K562 (cell line): ENCODE measurements around the gene NTF4. TPM values are rescaled to one million over a fixed set of nuclear protein-coding genes. Genes with fewer than 3 reads are reported as not detected.

Experiments used
- ATAC-seq: fragments of 200-7000 bp; cut with Tn5 transposase; 3 replicates; pipeline ENCODE4 v1.9.1; 2020; ENCODE audit warnings: moderate library complexity
- BruUV-seq: library from RNA; stranded (reverse); fragments of 400-500 nt; replicated peaks from 2 replicates; lab custom pipeline; 2021; lab: Mats Ljungman, UMichigan
- CTCF ChIA-PET: fragments of 300-600 bp; formaldehyde crosslinking; extraction: SDS; loops from one replicate; lab custom pipeline; 2021; ENCODE audit warnings: low intra/inter-chr PET ratio; lab: Yijun Ruan, JAX
- POLR2A ChIA-PET: fragments of 300-600, 350-650 bp; sonication (Branson Sonifier 250); formaldehyde crosslinking; extraction: SDS; loops from one replicate; lab custom pipeline; 2021; ENCODE audit warnings: antibody characterized with exemption, inconsistent platforms; lab: Yijun Ruan, JAX
- DNase-seq, 4 experiments: peaks; one replicate each; pipeline versions ENCODE4 v3.0.0 to v3.0.0-alpha.2; 2011 to 2018; ENCODE audit warnings: low spot score in 3 of 4, mixed read lengths in 3 of 4; ENCODE audit errors: extremely low read depth in 1 of 4
- FAIRE-seq: peaks from 2 replicates; lab custom pipeline; 2011; peaks lifted over from hg19 to GRCh38; lab: Jason Lieb, UNC
- H2AFZ ChIP-seq: 2 replicates; pipeline ENCODE4 v1.6.0; 2011; ENCODE audit warnings: low read depth, low read length, control low read depth, inconsistent platforms
- H3K27ac ChIP-seq: fragments of 200-600 bp; 3 replicates; pipeline ENCODE4 v1.8.0; 2011; ENCODE audit warnings: low read depth, mild to moderate bottlenecking, control low read depth, inconsistent platforms, low read length, moderate library complexity, mixed read lengths; ENCODE audit errors: extremely low read depth
- H3K27me3 ChIP-seq, 2 experiments: fragments of 300-600 bp in 1 of 2; 2 replicates in 1 of 2; 3 replicates in 1 of 2; pipeline versions ENCODE4 v1.6.0 to v1.8.0; 2011; ENCODE audit warnings: inconsistent platforms in 2 of 2, low read length in 2 of 2, mild to moderate bottlenecking in 1 of 2, mixed read lengths in 1 of 2, moderate library complexity in 1 of 2; ENCODE audit not compliant: control insufficient read depth in 2 of 2, insufficient read depth in 2 of 2
- H3K36me3 ChIP-seq: fragments of 300-600 bp; 3 replicates; pipeline ENCODE4 v1.8.0; 2011; ENCODE audit warnings: mild to moderate bottlenecking, low read length, inconsistent platforms; ENCODE audit not compliant: control insufficient read depth, insufficient read depth
- H3K4me1 ChIP-seq, 2 experiments: fragments of 200-600 bp in 1 of 2; replicated peaks in 1 of 2; 2 replicates in 1 of 2; 3 replicates in 1 of 2; pipeline versions ENCODE4 v1.5.1 to v1.8.0; 2011; ENCODE audit warnings: inconsistent platforms in 2 of 2, low read length in 2 of 2, mild to moderate bottlenecking in 1 of 2, mixed read lengths in 1 of 2, moderate library complexity in 1 of 2; ENCODE audit not compliant: control insufficient read depth in 2 of 2, insufficient read depth in 2 of 2
- H3K4me2 ChIP-seq: 2 replicates; pipeline ENCODE4 v1.6.1; 2011; ENCODE audit warnings: low read length, control low read depth, inconsistent platforms, mixed read lengths; ENCODE audit not compliant: insufficient read depth
- H3K4me3 ChIP-seq: fragments of 200-600 bp; sonication (generic), shearing (Covaris generic); 2 replicates; pipeline ENCODE4 v1.5.1; 2016; ENCODE audit warnings: control low read depth, inconsistent platforms
- H3K79me2 ChIP-seq: fragments of 200-600 bp; 3 replicates; pipeline ENCODE4 v1.8.0; 2011; ENCODE audit warnings: low read length, inconsistent platforms; ENCODE audit not compliant: control insufficient read depth, insufficient read depth
- H3K9ac ChIP-seq, 2 experiments: 2 replicates each; pipeline versions ENCODE4 v1.6.0 to v1.6.1; 2011; ENCODE audit warnings: low read depth in 2 of 2, low read length in 2 of 2, control low read depth in 1 of 2, inconsistent platforms in 1 of 2, mild to moderate bottlenecking in 1 of 2, mixed read lengths in 1 of 2; ENCODE audit not compliant: insufficient read depth in 1 of 2
- H3K9me1 ChIP-seq: one replicate; pipeline ENCODE4 v1.6.0; 2011; ENCODE audit warnings: inconsistent platforms, mild to moderate bottlenecking, low read length, moderate library complexity; ENCODE audit not compliant: control insufficient read depth, insufficient read depth
- H3K9me3 ChIP-seq: replicated peaks from 2 replicates; pipeline ENCODE4 v1.5.1; 2011; ENCODE audit warnings: low read depth, low read length, inconsistent platforms; ENCODE audit not compliant: control insufficient read depth, insufficient read depth
- H4K20me1 ChIP-seq: replicated peaks from 2 replicates; pipeline ENCODE4 v1.6.1; 2011; ENCODE audit warnings: low read length, inconsistent platforms, mixed read lengths; ENCODE audit not compliant: control insufficient read depth, insufficient read depth
- ARID2 ChIP-seq: fragments of 450-650 bp; IDR thresholded peaks from 2 replicates; pipeline ENCODE4 v1.6.1; 2017; ENCODE audit warnings: antibody characterized with exemption, mild to moderate bottlenecking
- FOXP1 ChIP-seq: sonication (generic); formaldehyde crosslinking; IDR thresholded peaks from 2 replicates; pipeline ENCODE4 v1.8.0; 2022; ENCODE audit warnings: mild to moderate bottlenecking, missing genetic modification reagents
- ILF3 ChIP-seq: fragments of 450-650 bp; IDR thresholded peaks from 2 replicates; pipeline ENCODE4 v1.6.1; 2018; ENCODE audit warnings: antibody characterized with exemption, mild to moderate bottlenecking, moderate library complexity, borderline replicate concordance
- MAFG ChIP-seq: fragments of 450-650 bp; conservative IDR thresholded peaks from 2 replicates; pipeline ENCODE4 v1.6.1; 2016; ENCODE audit warnings: missing genetic modification characterization, missing compliant biosample characterization
- MTA2 ChIP-seq: fragments of 450-650 bp; IDR thresholded peaks from 2 replicates; pipeline ENCODE4 v1.6.1; 2016; ENCODE audit warnings: low read depth
- NFYB ChIP-seq: IDR thresholded peaks from 2 replicates; pipeline ENCODE4 v1.6.1; 2011; ENCODE audit warnings: mild to moderate bottlenecking, moderate library complexity; ENCODE audit not compliant: insufficient read length; ENCODE audit errors: extremely low read depth
- POLR2G ChIP-seq: fragments of 200-400 bp; formaldehyde crosslinking; IDR thresholded peaks from 2 replicates; pipeline ENCODE4 v1.6.1; 2017; ENCODE audit warnings: low read depth, mild to moderate bottlenecking, antibody characterized with exemption, low read length, moderate library complexity
- RBFOX2 ChIP-seq: fragments of 200-400 bp; formaldehyde crosslinking; IDR thresholded peaks from 2 replicates; pipeline ENCODE4 v1.6.1; 2017; ENCODE audit warnings: low read depth, mild to moderate bottlenecking, low read length, moderate library complexity
- SMC3 ChIP-seq: conservative IDR thresholded peaks from 2 replicates; pipeline ENCODE4 v1.6.1; 2011; ENCODE audit warnings: low read depth, low read length, improper control_type of control experiment; ENCODE audit not compliant: insufficient read depth
- TCF7 ChIP-seq: sonication (generic); IDR thresholded peaks from 2 replicates; pipeline ENCODE4 v1.6.1; 2016; ENCODE audit warnings: antibody characterized with exemption, borderline replicate concordance
- ZC3H4 ChIP-seq: sonication (generic); formaldehyde crosslinking; IDR thresholded peaks from 2 replicates; pipeline ENCODE4 v1.9.0; 2021; ENCODE audit warnings: missing genetic modification reagents, borderline replicate concordance
- WGBS: fragments of 100-300 bp; shearing (Covaris generic); methylation state at CpG from one replicate; pipeline ENCODE4 v1.1.6; 2016; ENCODE audit warnings: low coverage, mixed read lengths; ENCODE audit not compliant: insufficient coverage; ENCODE audit errors: missing lambda C conversion rate; 5-methylcytosine and 5-hydroxymethylcytosine counted together
- in situ Hi-C: fragments of 300-500 bp; cut with MboI; formaldehyde crosslinking; loops from 4 replicates; pipeline ENCODE4 v1.15.0; 2018; ENCODE audit warnings: inconsistent platforms, mixed read lengths
- intact Hi-C: fragments of 100-400 bp; cut with micrococcal nuclease; formaldehyde crosslinking; loops from 2 replicates; pipeline ENCODE4 v1.14.2; 2022
- polyA plus RNA-seq, 8 experiments: library from polyadenylated mRNA; depleted of rRNA in 4 of 8; stranded (reverse) in 5 of 8; unstranded in 3 of 8; fragments of >200 nt; fragmentation: Nextera tagmentation in 2 of 8; fragmentation: Illumina TruSeq in 1 of 8; extraction: Ambion mirVana in 2 of 8; extraction: Trizol in 1 of 8; gene quantifications; 2 replicates each; pipeline versions ENCODE4 v1.2.1 to v1.2.3, GENCODE V29; 2011 to 2014; ENCODE audit warnings: inconsistent platforms in 1 of 8, missing spikeins in 1 of 8
- total RNA-seq, 7 experiments: library from RNA; depleted of rRNA in 6 of 7; stranded (reverse); fragments of >200 nt in 6 of 7; fragmentation: Illumina TruSeq in 2 of 7; extraction: Trizol in 2 of 7; gene quantifications; 2 replicates each; pipeline versions ENCODE4 v1.2.1 to v1.2.3, GENCODE V29; 2011 to 2021; ENCODE audit warnings: low replicate concordance in 1 of 7
- TF ChIP-seq, protein P1 (sequence below), 2 experiments: fragments of 450-650 bp in 1 of 2; IDR thresholded peaks; 2 replicates each; pipeline ENCODE4 v1.6.1; 2011 to 2017; ENCODE audit warnings: low read depth in 2 of 2, antibody characterized with exemption in 1 of 2, borderline replicate concordance in 1 of 2, low read length in 1 of 2, mild to moderate bottlenecking in 1 of 2, mixed read lengths in 1 of 2; ENCODE audit not compliant: control insufficient read depth in 1 of 2

The NTF4 gene
- total and polyA plus RNA-seq, 9 of the 15 experiments (the other 6 are each of a cell fraction or from before 2014, with no cell fraction given), result not detected

DNA sequence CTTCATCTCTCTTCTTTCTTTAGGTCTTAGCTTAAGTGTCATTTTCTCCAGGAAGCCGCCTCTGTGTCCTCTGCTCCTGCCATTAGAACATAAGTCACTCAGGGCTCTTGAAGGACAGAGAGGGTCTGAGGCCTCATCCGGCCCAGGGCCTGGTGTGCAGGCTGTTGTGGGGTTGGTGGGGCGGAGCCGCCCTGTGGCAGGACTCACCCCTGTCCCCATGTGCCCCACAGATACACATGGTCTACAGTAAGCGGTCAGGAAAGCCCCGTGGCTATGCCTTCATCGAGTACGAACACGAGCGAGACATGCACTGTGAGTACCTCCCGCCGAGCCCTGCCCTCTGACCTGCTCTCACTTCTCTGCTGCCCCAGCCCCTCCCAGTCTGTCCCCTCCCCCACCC is 36.5 kb upstream of the NTF4 start:
- in situ Hi-C loops, result no loop called here
- Histone ChIP-seq H2AFZ (no peak overlapping the region), H3K4me3 (no peak overlapping the region), H3K9me1 (peaks cover 5% of the 10 kb centered on the region), H3K4me1 (peaks cover 0 to 31% of the 10 kb centered on the region in 2 experiments; a peak in 3 of 5 replicates), H3K27ac (no peak overlapping the region), H3K4me2 (no peak overlapping the region), H3K79me2 (peaks cover 35% of the 10 kb centered on the region), H3K36me3 (peaks cover 98% of the 10 kb centered on the region), H4K20me1 (peaks cover 22% of the 10 kb centered on the region), H3K9me3 (no peaks in the 10 kb centered on the region), H3K27me3 (no peaks in the 10 kb centered on the region), H3K9ac (peak overlapping the region in 1 of 2 experiments; percentile 66; a peak in 1 of 4 replicates)
- CTCF ChIA-PET, result interaction anchor here (1.0 kb wide), 1 partner anchor 28 kb away, joined by 5 read pairs; no protein-coding TSS in a partner anchor
- TF ChIP-seq RBFOX2 (peak; percentile 36; the same call in 1 of the 2 replicates), POLR2G (0 out of 2 replicates have a peak, but pooled peaks have one; percentile 27), MAFG (tag) (no peak), ZC3H4 (no peak)
- intact Hi-C loops, result no loop called here
- BruUV-seq, result no TSS peak
- ATAC-seq (no peak), DNase-seq (peak in 2 of 4 experiments; percentile 32 to 33), FAIRE-seq (no peak)
- POLR2A ChIA-PET, result interaction anchor here (1.2 kb wide), 1 partner anchor 13 kb away, joined by 4 read pairs; the partner anchor contains the start of gene LIN7B
- 76% methylated on average over 7 of the region's 12 CpGs for WGBS

DNA sequence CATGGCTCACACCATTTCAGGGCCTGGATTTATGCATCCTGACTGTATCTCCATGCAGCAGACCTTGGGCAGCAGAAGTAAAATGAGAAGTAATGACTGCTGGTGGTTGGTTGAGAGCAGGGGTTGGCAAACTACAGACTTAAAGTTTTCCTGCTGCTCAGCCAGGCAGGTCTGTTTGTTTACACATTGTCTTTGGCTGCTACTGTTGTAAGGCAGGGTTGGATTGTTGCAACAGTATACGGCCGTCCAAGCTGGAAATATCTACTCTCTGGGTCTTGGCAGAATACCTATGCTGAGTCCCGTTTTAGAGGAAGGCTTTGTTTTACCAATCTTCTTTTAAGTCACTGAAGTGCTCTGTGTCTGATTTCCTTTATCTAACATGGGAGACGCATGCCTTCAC is 34.2 kb upstream of the NTF4 start:
- H2AFZ ChIP-seq, result no peak overlapping the region
- H3K27ac ChIP-seq, result no peak overlapping the region
- TF ChIP-seq SMC3 (no peak), TCF7 (no peak), NFYB (no peak), FOXP1 (CRISPR knock-in tag) (no peak), ARID2 (no peak), ILF3 (no peak), MTA2 (no peak)
- TF ChIP-seq, protein P1, sequence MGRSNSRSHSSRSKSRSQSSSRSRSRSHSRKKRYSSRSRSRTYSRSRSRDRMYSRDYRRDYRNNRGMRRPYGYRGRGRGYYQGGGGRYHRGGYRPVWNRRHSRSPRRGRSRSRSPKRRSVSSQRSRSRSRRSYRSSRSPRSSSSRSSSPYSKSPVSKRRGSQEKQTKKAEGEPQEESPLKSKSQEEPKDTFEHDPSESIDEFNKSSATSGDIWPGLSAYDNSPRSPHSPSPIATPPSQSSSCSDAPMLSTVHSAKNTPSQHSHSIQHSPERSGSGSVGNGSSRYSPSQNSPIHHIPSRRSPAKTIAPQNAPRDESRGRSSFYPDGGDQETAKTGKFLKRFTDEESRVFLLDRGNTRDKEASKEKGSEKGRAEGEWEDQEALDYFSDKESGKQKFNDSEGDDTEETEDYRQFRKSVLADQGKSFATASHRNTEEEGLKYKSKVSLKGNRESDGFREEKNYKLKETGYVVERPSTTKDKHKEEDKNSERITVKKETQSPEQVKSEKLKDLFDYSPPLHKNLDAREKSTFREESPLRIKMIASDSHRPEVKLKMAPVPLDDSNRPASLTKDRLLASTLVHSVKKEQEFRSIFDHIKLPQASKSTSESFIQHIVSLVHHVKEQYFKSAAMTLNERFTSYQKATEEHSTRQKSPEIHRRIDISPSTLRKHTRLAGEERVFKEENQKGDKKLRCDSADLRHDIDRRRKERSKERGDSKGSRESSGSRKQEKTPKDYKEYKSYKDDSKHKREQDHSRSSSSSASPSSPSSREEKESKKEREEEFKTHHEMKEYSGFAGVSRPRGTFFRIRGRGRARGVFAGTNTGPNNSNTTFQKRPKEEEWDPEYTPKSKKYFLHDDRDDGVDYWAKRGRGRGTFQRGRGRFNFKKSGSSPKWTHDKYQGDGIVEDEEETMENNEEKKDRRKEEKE (IDR thresholded peaks at IDR 0.05; ENCODE audit: borderline replicate concordance in 1 of 2, control insufficient read depth in 1 of 2, low read depth in 2 of 2, low read length in 1 of 2), result no peak
- no peak overlapping the region for H3K4me3 ChIP-seq
- FAIRE-seq (no peak), ATAC-seq (no peak), DNase-seq (no peak)
- no peaks in the 10 kb centered on the region for H3K9me1 ChIP-seq
- peaks cover 55% of the 10 kb centered on the region for H3K79me2 ChIP-seq
- no TSS peak for BruUV-seq
- peaks cover 99% of the 10 kb centered on the region for H3K36me3 ChIP-seq
- intact Hi-C loops (no loop called here), in situ Hi-C loops (loop anchor here (5.0 kb wide), 1 partner anchor 94 kb away; no protein-coding TSS in a partner anchor)
- ChIA-PET POLR2A (interaction anchor here (2.6 kb wide), 1 partner anchor 100 kb away, joined by 22 read pairs; no protein-coding TSS in a partner anchor), CTCF (interaction anchor here (0.5 to 2.1 kb wide), 4 partner anchors 47 to 126 kb away, joined by 5 to 27 read pairs (median 6); no protein-coding TSS in a partner anchor)
- H3K9me3 ChIP-seq, result no peaks in the 10 kb centered on the region
- WGBS, result 98% methylated on average over 4 of the region's 4 CpGs
- peaks cover 24% of the 10 kb centered on the region for H4K20me1 ChIP-seq
- no peak overlapping the region for H3K4me2 ChIP-seq
- H3K9ac ChIP-seq, result no peak overlapping the region
- H3K27me3 ChIP-seq, result no peaks in the 10 kb centered on the region
- H3K4me1 ChIP-seq, result peaks cover 0 to 17% of the 10 kb centered on the region in 2 experiments; a peak in 3 of 5 replicates
